ENCODE results near the gene ZNF511. TPM values are rescaled to one million over a fixed set of nuclear protein-coding genes. Genes with fewer than 3 reads are reported as not detected.

ZNF511 gene
- polyA plus RNA-seq, 1 experiment = 21.6 TPM

- Histone ChIP-seq H3K4me3 (ENCODE audit: low read depth, low read length) (0 out of 2 replicates have a peak within 1 kb of the TSS, but pooled peaks have one; percentile 7), H3K27me3 (ENCODE audit: control insufficient read depth, insufficient read depth, low read length) (peaks cover 14% of the 10 kb centered on the region), H3K27ac (ENCODE audit: low read depth, low read length) (no peak within 1 kb of the TSS), H3K9me3 (ENCODE audit: control insufficient read depth, insufficient read depth, low read length) (no peaks in the 10 kb centered on the region; the same call in 1 of the 2 replicates)
- no peak for TF ChIP-seq CTCF (IDR thresholded peaks at IDR 0.05; ENCODE audit: low read depth, low read length)
- DNase-seq (ENCODE audit: low read depth, low spot score) = no peak
- CTCF ChIA-PET = no interaction called here
- POLR2A ChIA-PET = no interaction called here
Measured at GRCh38 chr10:133276435-133277201, 32.1 kb upstream of the ZNF511 start, which contains the start of gene ADAM8. ADAM8 (minus strand) TSS chr10:133276868; CDS start chr10:133276817, 51 bp downstream.

- no peaks in the 10 kb centered on the region; the same call in 1 of the 2 replicates for H3K9me3 ChIP-seq (ENCODE audit: control insufficient read depth, insufficient read depth, low read length)
- no peak for DNase-seq (ENCODE audit: low read depth, low spot score)
- peaks cover 14% of the 10 kb centered on the region for H3K27me3 ChIP-seq (ENCODE audit: control insufficient read depth, insufficient read depth, low read length)
- TF ChIP-seq CTCF (IDR thresholded peaks at IDR 0.05; ENCODE audit: low read depth, low read length) = no peak
- CTCF ChIA-PET = interaction anchor here (0.6 to 1.7 kb wide), 2 partner anchors 10 to 52 kb away, joined by 5 to 6 read pairs; no protein-coding TSS in a partner anchor
- POLR2A ChIA-PET = interaction anchor here (1.1 kb wide), 1 partner anchor 102 kb away, joined by 3 read pairs; the partner anchor contains the start of gene PAOX
- no peak overlapping the region for H3K27ac ChIP-seq (ENCODE audit: low read depth, low read length)
- H3K4me3 ChIP-seq (ENCODE audit: low read depth, low read length) = no peak overlapping the region
Measured at GRCh38 chr10:133277277-133277992, 31.3 kb upstream of the ZNF511 start.

GRCh38 chr10:133277993-133278576, 30.6 kb upstream of the ZNF511 start:
- CTCF ChIA-PET = interaction anchor here (0.6 to 1.7 kb wide), 2 partner anchors 9 to 52 kb away, joined by 5 to 6 read pairs; no protein-coding TSS in a partner anchor
- Histone ChIP-seq H3K4me3 (ENCODE audit: low read depth, low read length) (no peak overlapping the region), H3K27me3 (ENCODE audit: control insufficient read depth, insufficient read depth, low read length) (peaks cover 14% of the 10 kb centered on the region), H3K9me3 (ENCODE audit: control insufficient read depth, insufficient read depth, low read length) (no peaks in the 10 kb centered on the region; the same call in 1 of the 2 replicates), H3K27ac (ENCODE audit: low read depth, low read length) (no peak overlapping the region)
- POLR2A ChIA-PET = interaction anchor here (0.8 to 1.1 kb wide), 2 partner anchors 19 to 101 kb away, joined by 3 read pairs; partner anchors contain the start of gene PAOX
- no peak for DNase-seq (ENCODE audit: low read depth, low spot score)
- no peak for TF ChIP-seq CTCF (IDR thresholded peaks at IDR 0.05; ENCODE audit: low read depth, low read length)

- H3K4me3 ChIP-seq (ENCODE audit: low read depth, low read length) = no peak overlapping the region
- H3K27me3 ChIP-seq (ENCODE audit: control insufficient read depth, insufficient read depth, low read length) = peaks cover 14% of the 10 kb centered on the region
- no peak for TF ChIP-seq CTCF (IDR thresholded peaks at IDR 0.05; ENCODE audit: low read depth, low read length)
- no peak for DNase-seq (ENCODE audit: low read depth, low spot score)
- H3K27ac ChIP-seq (ENCODE audit: low read depth, low read length) = no peak overlapping the region
- no peaks in the 10 kb centered on the region; the same call in 1 of the 2 replicates for H3K9me3 ChIP-seq (ENCODE audit: control insufficient read depth, insufficient read depth, low read length)
- POLR2A ChIA-PET = interaction anchor here (0.8 to 1.1 kb wide), 2 partner anchors 20 to 100 kb away, joined by 3 read pairs; partner anchors contain the start of gene PAOX
- CTCF ChIA-PET = interaction anchor here (1.7 kb wide), 1 partner anchor 51 kb away, joined by 6 read pairs; no protein-coding TSS in a partner anchor
Measured at GRCh38 chr10:133278577-133279265, 30.0 kb upstream of the ZNF511 start.
